Erythroblast (primary cell): ENCODE measurements around the gene CELF2.

ENCODE experiments used
- GATA1 ChIP-seq: IDR thresholded peaks from 2 replicates; pipeline ENCODE4 v1.6.1; 2011; ENCODE audit warnings: low read depth, mild to moderate bottlenecking, control low read depth, low read length, moderate library complexity
- POLR2A ChIP-seq: IDR thresholded peaks from 2 replicates; pipeline ENCODE4 v1.6.1; 2011; ENCODE audit warnings: mild to moderate bottlenecking, low read length

DNA sequence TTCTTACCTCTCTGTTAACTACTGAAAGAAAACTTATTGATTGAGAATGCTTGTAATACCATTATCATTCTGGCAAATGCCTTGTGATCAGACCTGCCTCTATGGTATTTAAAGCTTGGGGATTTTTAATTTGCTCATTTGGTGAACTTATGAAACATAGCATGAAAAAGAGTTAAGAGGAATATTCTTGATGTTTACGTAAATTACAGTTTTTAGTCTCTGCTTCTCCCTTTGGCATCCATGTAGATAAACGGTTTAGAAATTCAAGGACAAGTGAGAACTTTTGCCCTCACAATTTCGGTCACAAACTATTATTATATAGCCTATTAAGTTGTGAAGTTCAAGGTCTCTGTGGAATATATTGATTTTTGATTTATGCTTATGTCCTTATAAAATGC lies 11.2 kb upstream of the CELF2 start:
- TF ChIP-seq POLR2A (no peak), GATA1 (no peak)
